Measurements from ENCODE around the gene TMBIM1. TPM values are rescaled to one million over a fixed set of nuclear protein-coding genes. Genes with fewer than 3 reads are reported as not detected.
A peak's percentile ranks its signal among the peaks of the same experiment; 100 is the strongest.

Gene TMBIM1
- total RNA-seq, 6 experiments from 2014 or later = 101 to 160 (median 126) TPM

DNA sequence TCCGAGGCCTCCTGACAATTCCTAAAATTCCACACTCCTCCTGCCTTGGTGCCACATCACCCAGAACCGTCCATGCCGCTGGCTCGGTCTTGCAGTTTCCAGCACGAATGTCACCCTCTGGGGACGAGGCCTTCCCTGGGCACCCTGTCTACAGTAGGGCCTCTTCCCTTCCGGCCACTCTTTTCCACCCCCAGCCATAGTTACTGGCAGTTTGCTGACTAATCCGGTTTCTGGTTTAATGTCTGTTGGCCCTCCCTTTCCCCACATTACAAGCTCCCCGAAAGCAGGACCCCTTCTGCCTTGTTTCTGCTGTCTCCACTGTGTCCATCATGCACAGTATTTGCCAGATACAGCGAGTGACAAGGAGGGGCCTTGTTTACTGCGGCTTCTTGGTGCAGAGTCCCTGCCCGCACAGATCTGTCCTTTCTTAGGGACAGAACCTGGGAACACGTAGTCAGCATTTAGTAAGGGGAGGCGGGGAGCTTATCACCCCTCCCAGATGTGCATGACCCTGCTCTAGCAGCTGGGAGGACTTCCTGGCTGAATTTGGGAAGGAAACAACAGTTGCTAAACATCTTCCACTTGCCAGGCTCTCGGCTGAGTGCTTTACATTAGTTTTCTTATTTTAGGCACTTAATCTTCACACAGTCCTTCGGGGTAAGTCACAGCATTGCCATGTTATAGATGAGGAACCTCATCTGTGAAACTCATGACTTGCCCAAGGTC, 40.8 kb upstream of the TMBIM1 start:
- Histone ChIP-seq H3K9me3 (no peaks in the 10 kb centered on the region), H3K4me1 (peaks cover 0 to 72% (median 10%) of the 10 kb centered on the region in 4 donors), H3K36me3 (no peaks in the 10 kb centered on the region), H3K4me3 (no peak overlapping the region), H3K27ac (peak overlapping the region in 2 of 3 donors; percentile 59 to 67), H3K27me3 (no peaks in the 10 kb centered on the region)
- 30% methylated on average over 11 of the region's 16 CpGs for WGBS (ENCODE audit: insufficient coverage, low coverage, low lambda C conversion rate, missing lambda C conversion rate)
- intact Hi-C loops (cut with DNase I) = no loop called here
- TF ChIP-seq POLR2A (IDR thresholded peaks at IDR 0.05) = peak; percentile 24
- TF ChIP-seq, protein P1, sequence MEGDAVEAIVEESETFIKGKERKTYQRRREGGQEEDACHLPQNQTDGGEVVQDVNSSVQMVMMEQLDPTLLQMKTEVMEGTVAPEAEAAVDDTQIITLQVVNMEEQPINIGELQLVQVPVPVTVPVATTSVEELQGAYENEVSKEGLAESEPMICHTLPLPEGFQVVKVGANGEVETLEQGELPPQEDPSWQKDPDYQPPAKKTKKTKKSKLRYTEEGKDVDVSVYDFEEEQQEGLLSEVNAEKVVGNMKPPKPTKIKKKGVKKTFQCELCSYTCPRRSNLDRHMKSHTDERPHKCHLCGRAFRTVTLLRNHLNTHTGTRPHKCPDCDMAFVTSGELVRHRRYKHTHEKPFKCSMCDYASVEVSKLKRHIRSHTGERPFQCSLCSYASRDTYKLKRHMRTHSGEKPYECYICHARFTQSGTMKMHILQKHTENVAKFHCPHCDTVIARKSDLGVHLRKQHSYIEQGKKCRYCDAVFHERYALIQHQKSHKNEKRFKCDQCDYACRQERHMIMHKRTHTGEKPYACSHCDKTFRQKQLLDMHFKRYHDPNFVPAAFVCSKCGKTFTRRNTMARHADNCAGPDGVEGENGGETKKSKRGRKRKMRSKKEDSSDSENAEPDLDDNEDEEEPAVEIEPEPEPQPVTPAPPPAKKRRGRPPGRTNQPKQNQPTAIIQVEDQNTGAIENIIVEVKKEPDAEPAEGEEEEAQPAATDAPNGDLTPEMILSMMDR (IDR thresholded peaks at IDR 0.05) = no peak
- ATAC-seq (peak; percentile 31 to 60 (median 54)), DNase-seq (no peak)

DNA sequence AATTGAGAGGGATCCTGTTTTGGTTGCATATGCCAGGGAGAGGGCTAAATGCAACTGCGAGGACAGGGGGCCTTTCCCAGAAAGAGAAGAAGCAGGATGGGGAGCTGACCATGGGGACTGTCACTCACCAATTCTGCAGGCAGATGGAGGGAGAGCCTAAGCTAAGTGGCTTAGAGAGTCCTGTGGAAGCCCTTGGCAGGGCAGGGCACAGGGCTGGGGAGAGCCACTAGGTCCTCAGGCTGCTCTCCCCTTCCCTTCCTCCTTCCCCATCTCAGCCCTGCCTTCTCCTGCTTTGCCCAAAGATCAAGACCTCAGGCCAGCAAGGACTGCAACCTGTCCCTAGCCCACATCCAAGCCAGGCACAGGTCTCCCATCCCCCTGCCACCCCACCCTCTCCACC, 40.0 kb upstream of the TMBIM1 start:
- Histone ChIP-seq H3K9me3 (no peaks in the 10 kb centered on the region), H3K4me3 (no peak overlapping the region), H3K36me3 (no peaks in the 10 kb centered on the region), H3K4me1 (peaks cover 0 to 67% (median 10%) of the 10 kb centered on the region in 4 donors), H3K27me3 (no peaks in the 10 kb centered on the region), H3K27ac (peak overlapping the region in 2 of 3 donors; percentile 59 to 67)
- no CpG with 5 or more reads among the region's 1 CpG for whole genome bisulfite sequencing (ENCODE audit: insufficient coverage, low coverage, low lambda C conversion rate, missing lambda C conversion rate)
- TF ChIP-seq POLR2A (IDR thresholded peaks at IDR 0.05) = no peak
- TF ChIP-seq, protein P1 (IDR thresholded peaks at IDR 0.05) = no peak
- intact Hi-C loops (cut with DNase I) = no loop called here
- no peak for DNase-seq
- ATAC-seq = peak; percentile 2 to 27 (median 16)

DNA sequence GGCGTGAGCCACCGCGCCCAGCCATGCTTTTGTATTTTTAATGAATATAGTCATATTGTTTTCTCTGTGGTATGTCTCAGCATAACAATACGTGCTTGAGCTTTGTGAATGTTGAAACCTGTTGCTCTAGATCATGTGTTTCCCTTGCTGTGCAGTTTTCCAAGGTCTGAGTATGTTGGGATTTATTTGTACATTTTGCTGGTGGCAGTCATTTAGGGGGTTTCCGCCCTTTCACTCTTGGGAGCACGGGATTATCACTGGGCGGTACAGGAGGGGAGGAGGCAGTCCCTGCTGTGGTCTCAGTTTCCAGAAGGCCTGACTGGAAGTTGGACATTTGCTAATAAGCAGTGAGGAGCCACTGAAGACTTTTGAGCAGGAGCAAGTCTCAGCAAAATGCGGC, 39.4 kb upstream of the TMBIM1 start:
- WGBS (ENCODE audit: insufficient coverage, low coverage, low lambda C conversion rate, missing lambda C conversion rate) = 61% methylated on average over 5 of the region's 8 CpGs
- peak; percentile 1 to 40 (median 32) for ATAC-seq
- peak overlapping the region in 2 of 3 donors; percentile 59 to 67 for H3K27ac ChIP-seq

DNA sequence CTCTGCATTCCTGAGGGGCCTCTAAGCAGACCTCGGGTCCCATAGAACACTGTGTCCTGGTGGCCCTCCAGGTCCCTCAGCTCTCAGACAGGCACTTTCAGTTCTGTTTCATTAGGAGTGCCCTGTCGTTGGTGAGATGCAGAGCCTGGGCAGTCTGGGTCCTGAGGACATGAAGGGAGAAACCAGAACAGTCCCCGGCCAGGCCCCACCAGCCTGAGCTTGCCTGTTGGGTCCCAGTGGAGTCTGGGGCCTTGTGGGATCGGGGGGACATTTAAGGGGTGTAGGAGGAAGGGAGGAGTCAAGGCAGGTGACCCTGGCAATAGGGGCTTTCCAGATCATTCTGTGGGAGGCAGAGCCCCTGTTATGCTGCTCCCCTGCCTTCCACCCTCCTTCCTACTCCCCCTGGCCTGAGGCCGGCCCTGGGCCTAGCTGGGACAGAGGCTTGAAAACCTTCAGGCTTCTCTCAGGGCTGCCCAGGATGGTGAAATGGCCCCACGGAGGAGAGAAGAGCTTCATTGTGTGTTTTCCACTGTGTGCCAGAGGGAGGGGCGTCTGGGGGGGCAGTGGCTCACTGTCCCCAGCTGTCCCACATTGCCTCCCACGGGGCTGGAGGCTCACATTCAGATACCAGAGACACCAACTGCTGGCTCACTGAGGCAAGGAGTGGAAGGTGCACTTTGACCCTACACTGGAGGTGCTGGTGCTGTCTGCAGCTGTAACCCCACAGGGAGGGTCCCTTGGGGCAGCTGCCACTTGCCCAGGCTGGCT, 37.7 kb upstream of the TMBIM1 start:
- intact Hi-C loops (cut with DNase I) = loop anchor here in 1 of 2 donors (2.0 kb wide), 1 partner anchor 17 kb away; no protein-coding TSS in a partner anchor
- no peak overlapping the region for H3K4me3 ChIP-seq
- no peak for ATAC-seq
- H3K27ac ChIP-seq = no peak overlapping the region
- WGBS (ENCODE audit: insufficient coverage, low coverage, low lambda C conversion rate, missing lambda C conversion rate) = no CpG with 5 or more reads among the region's 8 CpGs
- H3K4me1 ChIP-seq = peaks cover 0 to 74% (median 21%) of the 10 kb centered on the region in 4 donors
- H3K36me3 ChIP-seq = no peaks in the 10 kb centered on the region
- H3K9me3 ChIP-seq = no peaks in the 10 kb centered on the region
- no peaks in the 10 kb centered on the region for H3K27me3 ChIP-seq
- DNase-seq = no peak
- TF ChIP-seq, protein P1 (IDR thresholded peaks at IDR 0.05) = no peak
- no peak for TF ChIP-seq POLR2A (IDR thresholded peaks at IDR 0.05)

More for the DNA sequence above, 39.4 kb upstream of the TMBIM1 start:
- Histone ChIP-seq H3K9me3 (no peaks in the 10 kb centered on the region), H3K4me1 (peaks cover 0 to 71% (median 13%) of the 10 kb centered on the region in 4 donors), H3K27me3 (no peaks in the 10 kb centered on the region), H3K36me3 (no peaks in the 10 kb centered on the region), H3K4me3 (no peak overlapping the region)
- intact Hi-C loops (cut with DNase I) = loop anchor here in 1 of 2 donors (2.0 kb wide), 1 partner anchor 15 kb away; no protein-coding TSS in a partner anchor
- DNase-seq = no peak
- TF ChIP-seq, protein P1 (IDR thresholded peaks at IDR 0.05) = no peak
- TF ChIP-seq POLR2A (IDR thresholded peaks at IDR 0.05) = no peak

Measured in right lobe of liver (tissue), 6 donors.